GM19463 (cell line): Measurements from ENCODE around the gene TTC22.
"Not testable (repeated sequence)": the region's sequence is repeated elsewhere in the genome, so short reads cannot be mapped to it uniquely, and the experiment has no call there.

ENCODE experiments used
- ATAC-seq: cut with Tn5 transposase; IDR thresholded peaks from one replicate; pipeline ENCODE4 v1.9.1; 2021; ENCODE audit warnings: mild to moderate bottlenecking, moderate library complexity; ENCODE audit not compliant: unreplicated experiment

TTC22 gene

GRCh38 chr1:54787604-54788003, 13.5 kb downstream of the TTC22 start:
- no peak for ATAC-seq

GRCh38 chr1:54786778-54787177, 14.3 kb downstream of the TTC22 start:
- no peak for ATAC-seq

- no peak for ATAC-seq
These were observed 17.1 kb downstream of the TTC22 start for GRCh38 chr1:54784066-54784465.

- ATAC-seq = no peak
These were observed 18.5 kb downstream of the TTC22 start for GRCh38 chr1:54782588-54782987.

GRCh38 chr1:54782156-54782555, 19.0 kb downstream of the TTC22 start:
- no peak for ATAC-seq

GRCh38 chr1:54781023-54781723, 19.9 kb downstream of the TTC22 start:
- no peak for ATAC-seq

- no peak for ATAC-seq
These were observed 23.7 kb downstream of the TTC22 start for GRCh38 chr1:54777431-54777830.

GRCh38 chr1:54777011-54777410, 24.1 kb downstream of the TTC22 start:
- ATAC-seq = no peak

- not testable (repeated sequence) for ATAC-seq
These were observed 25.0 kb downstream of the TTC22 start for GRCh38 chr1:54775828-54776721.

- ATAC-seq = no peak
These were observed 26.2 kb downstream of the TTC22 start for GRCh38 chr1:54774820-54775498.

- ATAC-seq = no peak
These were observed 28.2 kb downstream of the TTC22 start for GRCh38 chr1:54772951-54773350.

- no peak for ATAC-seq
These were observed 33.0 kb downstream of the TTC22 start for GRCh38 chr1:54768093-54768492.

GRCh38 chr1:54767526-54767925, 33.6 kb downstream of the TTC22 start:
- no peak for ATAC-seq

- ATAC-seq = no peak
These were observed 34.4 kb downstream of the TTC22 start for GRCh38 chr1:54766726-54767125.

GRCh38 chr1:54764922-54765561, 36.1 kb downstream of the TTC22 start:
- peak; percentile 13 for ATAC-seq

- peak; percentile 97 for ATAC-seq
These were observed 36.8 kb downstream of the TTC22 start, which contains the start of gene PARS2 for GRCh38 chr1:54764133-54764921. TSS of gene PARS2 (minus strand) at chr1:54764523. CDS start at chr1:54759161, 5,362 bp downstream.

- no peak for ATAC-seq
These were observed 37.3 kb downstream of the TTC22 start for GRCh38 chr1:54763816-54764132.

GRCh38 chr1:54758678-54759348, 42.3 kb downstream of the TTC22 start:
- ATAC-seq = no peak

- ATAC-seq = no peak
These were observed 43.3 kb downstream of the TTC22 start for GRCh38 chr1:54757833-54758232.
